ENCODE results near the gene ABCG4.

DNA sequence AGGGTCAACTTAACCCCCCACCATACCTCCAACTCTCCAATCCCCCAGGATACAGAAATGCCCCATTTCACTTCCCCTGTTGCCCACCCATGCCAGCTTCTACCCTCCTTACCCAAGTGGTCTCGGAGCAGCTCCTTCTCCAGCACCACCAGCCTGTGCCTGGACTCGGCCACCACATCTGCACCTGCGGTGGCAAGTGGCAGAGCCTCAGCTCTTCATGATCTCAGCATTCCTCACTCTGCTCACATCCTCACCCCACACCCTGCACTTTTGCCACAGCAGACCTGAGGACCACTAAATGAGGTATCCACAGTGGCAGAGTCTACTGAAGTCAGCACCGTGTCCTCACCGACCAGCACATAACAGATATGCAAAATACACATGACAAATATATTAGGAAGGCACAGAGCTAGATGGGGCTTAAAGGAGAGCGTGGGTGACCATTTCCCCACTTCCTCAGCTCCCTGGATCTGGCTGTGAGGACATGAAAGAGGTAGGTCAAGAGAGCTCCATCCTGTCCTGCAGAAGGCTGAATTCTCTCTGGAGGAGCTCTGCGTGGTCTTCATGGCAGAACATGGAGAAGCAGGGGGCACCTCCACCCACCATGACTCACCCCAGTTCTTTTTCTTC is 46.1 kb downstream of the ABCG4 start:
- TF ChIP-seq EP300 (IDR thresholded peaks at IDR 0.05; ENCODE audit: low read depth) (no peak), POLR2AphosphoS5 (IDR thresholded peaks at IDR 0.05) (no peak)
